B cell (primary cell): Measurements from ENCODE around the gene PTPRM. TPM values are rescaled to one million over a fixed set of nuclear protein-coding genes. Genes with fewer than 3 reads are reported as not detected.

Experiments used
- ATAC-seq: fragments of 200-7000 bp; cut with Tn5 transposase; one replicate; pipeline ENCODE4 v1.10.0; 2021; ENCODE audit warnings: low read depth, mild to moderate bottlenecking, moderate number of reproducible peaks, moderate library complexity
- CTCF ChIA-PET: fragments of 350-600 bp; sonication (Branson Sonifier 250); formaldehyde crosslinking; loops from one replicate; lab custom pipeline; 2021; ENCODE audit warnings: antibody characterized with exemption, inconsistent platforms; lab: Charles Lee
- POLR2A ChIA-PET: fragments of 350-600 bp; sonication (Branson Sonifier 250); formaldehyde crosslinking; loops from one replicate; lab custom pipeline; 2021; ENCODE audit warnings: antibody characterized with exemption; lab: Charles Lee
- DNase-seq: peaks from one replicate; pipeline ENCODE4 v3.0.0; 2013
- H2AFZ ChIP-seq: 2 replicates; pipeline ENCODE4 v1.6.1; 2012; ENCODE audit warnings: mild to moderate bottlenecking, low read depth, low read length; ENCODE audit not compliant: insufficient read depth, poor library complexity, severe bottlenecking
- H3K27ac ChIP-seq, 2 donors: 1 replicate in 1 of 2; 2 replicates in 1 of 2; pipeline ENCODE4 v1.5.1; 2012 to 2013; ENCODE audit warnings: low read length in 2 of 2, mild to moderate bottlenecking in 2 of 2, moderate library complexity in 1 of 2
- H3K27me3 ChIP-seq, 4 experiments: fragments of 200-600 bp in 1 of 4; sonication (generic) in 1 of 4; replicated peaks in 1 of 4; 1 replicate in 2 of 4; 2 replicates in 2 of 4; pipeline versions ENCODE4 v1.6.1 to v1.7.0; 2013 to 2016; ENCODE audit warnings: low read length in 3 of 4, mild to moderate bottlenecking in 2 of 4, mixed read lengths in 1 of 4, moderate library complexity in 1 of 4; ENCODE audit not compliant: insufficient read depth in 4 of 4, control insufficient read depth in 3 of 4; ENCODE audit errors: control extremely low read depth in 1 of 4
- H3K36me3 ChIP-seq, 2 experiments: replicated peaks in 1 of 2; 1 replicate in 1 of 2; 2 replicates in 1 of 2; pipeline versions ENCODE4 v1.6.1 to v1.7.1; 2013; ENCODE audit warnings: low read length in 1 of 2; ENCODE audit not compliant: insufficient read depth in 2 of 2, control insufficient read depth in 1 of 2; ENCODE audit errors: control extremely low read depth in 1 of 2, extremely low read depth in 1 of 2
- H3K4me1 ChIP-seq, 2 donors: fragments of 200-600 bp in 1 of 2; sonication (generic) in 1 of 2; 1 replicate in 1 of 2; 2 replicates in 1 of 2; pipeline versions ENCODE4 v1.5.1 to v1.6.1; 2013 to 2017; ENCODE audit warnings: low read length in 2 of 2; ENCODE audit not compliant: control insufficient read depth in 2 of 2, insufficient read depth in 2 of 2
- H3K4me2 ChIP-seq: replicated peaks from 2 replicates; pipeline ENCODE3; 2012; ENCODE audit warnings: mild to moderate bottlenecking, low read depth, low read length; ENCODE audit not compliant: poor library complexity, severe bottlenecking
- H3K4me3 ChIP-seq, 5 experiments: fragments of 200-600 bp in 1 of 5; sonication (generic) in 1 of 5; 1 replicate in 3 of 5; 2 replicates in 2 of 5; pipeline versions ENCODE4 v1.5.1 to v1.7.0; 2011 to 2016; ENCODE audit warnings: low read length in 4 of 5, mild to moderate bottlenecking in 4 of 5, low read depth in 2 of 5, control low read depth in 1 of 5, moderate library complexity in 1 of 5; ENCODE audit not compliant: insufficient read depth in 1 of 5; ENCODE audit errors: control extremely low read depth in 1 of 5, extremely low read depth in 1 of 5
- H3K79me2 ChIP-seq: fragments of 200-600 bp; sonication (generic); one replicate; pipeline ENCODE4 v1.6.0; 2016; ENCODE audit warnings: low read length; ENCODE audit not compliant: control insufficient read depth, insufficient read depth
- H3K9ac ChIP-seq: fragments of 200-600 bp; sonication (generic); 2 replicates; pipeline ENCODE4 v1.6.1; 2017; ENCODE audit warnings: mild to moderate bottlenecking, low read length, moderate library complexity
- H3K9me3 ChIP-seq, 3 donors: one replicate each; pipeline versions ENCODE4 v1.6.1 to v1.7.1; 2013; ENCODE audit warnings: low read length in 2 of 3; ENCODE audit not compliant: control insufficient read depth in 2 of 3, insufficient read depth in 1 of 3; ENCODE audit errors: control extremely low read depth in 1 of 3
- H4K20me1 ChIP-seq: 2 replicates; pipeline ENCODE4 v1.6.0; 2012; ENCODE audit warnings: mild to moderate bottlenecking, low read length; ENCODE audit not compliant: insufficient read depth, control insufficient read depth, poor library complexity, severe bottlenecking
- H3K27ac Mint-ChIP-seq: one replicate; pipeline ENCODE4 v1.8.0; 2021; ENCODE audit warnings: mixed read lengths
- H3K27me3 Mint-ChIP-seq: one replicate; pipeline ENCODE4 v1.8.0; 2021; ENCODE audit warnings: mixed read lengths
- H3K4me1 Mint-ChIP-seq: one replicate; pipeline ENCODE4 v1.8.0; 2021; ENCODE audit warnings: mixed read lengths
- H3K4me3 Mint-ChIP-seq: one replicate; pipeline ENCODE4 v1.8.0; 2021; ENCODE audit warnings: mixed read lengths
- H3K9me3 Mint-ChIP-seq: one replicate; pipeline ENCODE4 v1.8.0; 2022; ENCODE audit warnings: mixed read lengths; ENCODE audit not compliant: insufficient read depth
- EZH2 ChIP-seq: IDR thresholded peaks from 2 replicates; pipeline ENCODE4 v1.6.1; 2012; ENCODE audit warnings: borderline replicate concordance, low read depth, mild to moderate bottlenecking, moderate library complexity, low read length; ENCODE audit not compliant: insufficient read depth, poor library complexity, severe bottlenecking
- WGBS: methylation state at CpG from one replicate; pipeline ENCODE4 v1.1.5; 2013; ENCODE audit warnings: missing lambda C conversion rate; ENCODE audit not compliant: insufficient coverage; 5-methylcytosine and 5-hydroxymethylcytosine counted together
- intact Hi-C: fragments of 100-400 bp; cut with micrococcal nuclease; formaldehyde crosslinking; loops from one replicate; pipeline ENCODE4 v1.10.0; 2022
- polyA plus RNA-seq: library from polyadenylated mRNA; depleted of rRNA; stranded (reverse); fragments of >200 nt; gene quantifications from 2 replicates; pipeline ENCODE4 v1.2.3, GENCODE V29; 2012
- total RNA-seq, 2 donors: library from RNA; stranded (reverse); fragments of 120-200 nt in 1 of 2; gene quantifications; 1 replicate in 1 of 2; 2 replicates in 1 of 2; pipeline versions ENCODE4 v1.2.3 to v1.2.4, GENCODE V29; 2013 to 2022
- TF ChIP-seq, protein P1 (sequence below): fragments of 200-600 bp; IDR thresholded peaks from one replicate; pipeline ENCODE4 v1.8.0; 2022; ENCODE audit warnings: antibody characterized with exemption, mild to moderate bottlenecking

The PTPRM gene
- total and polyA plus RNA-seq, 2 donors (not counting 1 experiment from before 2014, with no cell fraction given) = 0.20 to 0.89 TPM

DNA sequence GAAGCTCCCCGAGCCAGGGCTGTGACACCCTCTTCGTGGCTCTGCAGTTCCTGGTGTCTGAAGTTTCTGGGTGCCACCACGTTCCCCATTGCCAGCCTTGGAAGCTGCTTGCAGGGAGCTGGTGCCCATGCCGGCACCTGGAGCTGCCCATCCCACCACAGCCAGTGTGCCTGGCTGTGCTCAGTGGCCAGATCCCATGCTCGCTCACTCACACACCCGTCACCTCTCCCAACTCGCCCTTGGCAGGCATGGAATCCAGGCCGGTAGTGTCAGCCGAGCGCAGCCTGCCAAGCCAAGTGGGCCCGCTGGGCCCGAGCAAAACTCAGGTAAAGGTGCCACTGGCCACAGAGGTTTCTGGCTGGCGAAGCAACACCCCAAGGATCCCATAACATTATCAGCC, 370.2 kb downstream of the PTPRM start:
- intact Hi-C loops = no loop called here
- DNase-seq (no peak), ATAC-seq (no peak)
- no peaks in the 10 kb centered on the region for H3K27me3 ChIP-seq
- no peaks in the 10 kb centered on the region for H3K79me2 ChIP-seq
- POLR2A ChIA-PET = no interaction called here
- H3K9ac ChIP-seq = no peak overlapping the region
- CTCF ChIA-PET = no interaction called here
- no peaks in the 10 kb centered on the region for H4K20me1 ChIP-seq
- no peak overlapping the region for H3K4me2 ChIP-seq
- WGBS = 90% methylated on average over 10 of the region's 13 CpGs
- Mint-ChIP-seq H3K4me3 (no peak overlapping the region), H3K27ac (no peak overlapping the region), H3K9me3 (no peaks in the 10 kb centered on the region), H3K4me1 (no peaks in the 10 kb centered on the region), H3K27me3 (no peaks in the 10 kb centered on the region)
- TF ChIP-seq, protein P1, sequence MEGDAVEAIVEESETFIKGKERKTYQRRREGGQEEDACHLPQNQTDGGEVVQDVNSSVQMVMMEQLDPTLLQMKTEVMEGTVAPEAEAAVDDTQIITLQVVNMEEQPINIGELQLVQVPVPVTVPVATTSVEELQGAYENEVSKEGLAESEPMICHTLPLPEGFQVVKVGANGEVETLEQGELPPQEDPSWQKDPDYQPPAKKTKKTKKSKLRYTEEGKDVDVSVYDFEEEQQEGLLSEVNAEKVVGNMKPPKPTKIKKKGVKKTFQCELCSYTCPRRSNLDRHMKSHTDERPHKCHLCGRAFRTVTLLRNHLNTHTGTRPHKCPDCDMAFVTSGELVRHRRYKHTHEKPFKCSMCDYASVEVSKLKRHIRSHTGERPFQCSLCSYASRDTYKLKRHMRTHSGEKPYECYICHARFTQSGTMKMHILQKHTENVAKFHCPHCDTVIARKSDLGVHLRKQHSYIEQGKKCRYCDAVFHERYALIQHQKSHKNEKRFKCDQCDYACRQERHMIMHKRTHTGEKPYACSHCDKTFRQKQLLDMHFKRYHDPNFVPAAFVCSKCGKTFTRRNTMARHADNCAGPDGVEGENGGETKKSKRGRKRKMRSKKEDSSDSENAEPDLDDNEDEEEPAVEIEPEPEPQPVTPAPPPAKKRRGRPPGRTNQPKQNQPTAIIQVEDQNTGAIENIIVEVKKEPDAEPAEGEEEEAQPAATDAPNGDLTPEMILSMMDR = no peak
- no peak for TF ChIP-seq EZH2
- peaks cover 0 to 12% (median 0%) of the 10 kb centered on the region in 3 donors for H3K9me3 ChIP-seq
- H3K27ac ChIP-seq = no peak overlapping the region
- no peaks in the 10 kb centered on the region for H3K36me3 ChIP-seq
- no peaks in the 10 kb centered on the region for H3K4me1 ChIP-seq
- H2AFZ ChIP-seq = no peak overlapping the region
- H3K4me3 ChIP-seq = no peak overlapping the region

DNA sequence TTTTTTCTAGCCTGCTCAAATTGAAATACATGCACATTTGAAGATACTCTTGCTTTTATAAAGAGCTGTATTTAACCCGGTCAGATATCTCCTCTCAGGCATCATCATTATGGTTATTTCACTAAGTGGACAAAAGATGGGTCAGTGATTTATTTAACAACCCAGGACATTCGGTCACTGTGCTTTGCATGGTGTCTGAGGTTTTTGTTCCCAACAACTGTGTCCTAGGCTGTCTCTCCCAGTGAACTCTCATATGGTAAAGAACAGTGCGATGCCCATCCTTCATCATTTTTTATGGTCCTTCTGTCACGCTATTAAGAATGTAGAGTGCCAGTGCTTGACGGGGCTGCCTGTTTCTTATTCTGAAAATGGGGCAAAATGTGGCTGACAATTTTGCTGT, 372.4 kb downstream of the PTPRM start:
- Histone ChIP-seq H3K79me2 (no peaks in the 10 kb centered on the region), H2AFZ (no peak overlapping the region), H3K4me1 (no peaks in the 10 kb centered on the region), H3K9ac (no peak overlapping the region), H3K4me2 (no peak overlapping the region), H4K20me1 (no peaks in the 10 kb centered on the region), H3K27me3 (no peaks in the 10 kb centered on the region), H3K27ac (no peak overlapping the region), H3K9me3 (peaks cover 0 to 12% (median 0%) of the 10 kb centered on the region in 3 donors), H3K36me3 (no peaks in the 10 kb centered on the region), H3K4me3 (no peak overlapping the region)
- ATAC-seq (no peak), DNase-seq (no peak)
- Mint-ChIP-seq H3K27me3 (no peaks in the 10 kb centered on the region), H3K9me3 (peaks cover 3% of the 10 kb centered on the region), H3K4me3 (no peak overlapping the region), H3K27ac (no peak overlapping the region), H3K4me1 (no peaks in the 10 kb centered on the region)
- TF ChIP-seq EZH2 = no peak
- TF ChIP-seq, protein P1 = no peak
- ChIA-PET CTCF (no interaction called here), POLR2A (no interaction called here)
- WGBS = 100% methylated on average over 1 of the region's 5 CpGs
- intact Hi-C loops = no loop called here
